ENCODE measurements around the gene GRIN3A.

- TF ChIP-seq POLR2AphosphoS5 (IDR thresholded peaks at IDR 0.05): no peak
- TF ChIP-seq, protein P1, sequence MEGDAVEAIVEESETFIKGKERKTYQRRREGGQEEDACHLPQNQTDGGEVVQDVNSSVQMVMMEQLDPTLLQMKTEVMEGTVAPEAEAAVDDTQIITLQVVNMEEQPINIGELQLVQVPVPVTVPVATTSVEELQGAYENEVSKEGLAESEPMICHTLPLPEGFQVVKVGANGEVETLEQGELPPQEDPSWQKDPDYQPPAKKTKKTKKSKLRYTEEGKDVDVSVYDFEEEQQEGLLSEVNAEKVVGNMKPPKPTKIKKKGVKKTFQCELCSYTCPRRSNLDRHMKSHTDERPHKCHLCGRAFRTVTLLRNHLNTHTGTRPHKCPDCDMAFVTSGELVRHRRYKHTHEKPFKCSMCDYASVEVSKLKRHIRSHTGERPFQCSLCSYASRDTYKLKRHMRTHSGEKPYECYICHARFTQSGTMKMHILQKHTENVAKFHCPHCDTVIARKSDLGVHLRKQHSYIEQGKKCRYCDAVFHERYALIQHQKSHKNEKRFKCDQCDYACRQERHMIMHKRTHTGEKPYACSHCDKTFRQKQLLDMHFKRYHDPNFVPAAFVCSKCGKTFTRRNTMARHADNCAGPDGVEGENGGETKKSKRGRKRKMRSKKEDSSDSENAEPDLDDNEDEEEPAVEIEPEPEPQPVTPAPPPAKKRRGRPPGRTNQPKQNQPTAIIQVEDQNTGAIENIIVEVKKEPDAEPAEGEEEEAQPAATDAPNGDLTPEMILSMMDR (IDR thresholded peaks at IDR 0.05): no peak
- no peak for TF ChIP-seq EP300 (IDR thresholded peaks at IDR 0.05)
Measured at GRCh38 chr9:101764472-101764871, 26.0 kb upstream of the GRIN3A start.
